ENCODE results near the gene PBRM1.

GRCh38 chr3:52690560-52690959 lies 4.8 kb upstream of the PBRM1 start:
- TF ChIP-seq, protein P1, sequence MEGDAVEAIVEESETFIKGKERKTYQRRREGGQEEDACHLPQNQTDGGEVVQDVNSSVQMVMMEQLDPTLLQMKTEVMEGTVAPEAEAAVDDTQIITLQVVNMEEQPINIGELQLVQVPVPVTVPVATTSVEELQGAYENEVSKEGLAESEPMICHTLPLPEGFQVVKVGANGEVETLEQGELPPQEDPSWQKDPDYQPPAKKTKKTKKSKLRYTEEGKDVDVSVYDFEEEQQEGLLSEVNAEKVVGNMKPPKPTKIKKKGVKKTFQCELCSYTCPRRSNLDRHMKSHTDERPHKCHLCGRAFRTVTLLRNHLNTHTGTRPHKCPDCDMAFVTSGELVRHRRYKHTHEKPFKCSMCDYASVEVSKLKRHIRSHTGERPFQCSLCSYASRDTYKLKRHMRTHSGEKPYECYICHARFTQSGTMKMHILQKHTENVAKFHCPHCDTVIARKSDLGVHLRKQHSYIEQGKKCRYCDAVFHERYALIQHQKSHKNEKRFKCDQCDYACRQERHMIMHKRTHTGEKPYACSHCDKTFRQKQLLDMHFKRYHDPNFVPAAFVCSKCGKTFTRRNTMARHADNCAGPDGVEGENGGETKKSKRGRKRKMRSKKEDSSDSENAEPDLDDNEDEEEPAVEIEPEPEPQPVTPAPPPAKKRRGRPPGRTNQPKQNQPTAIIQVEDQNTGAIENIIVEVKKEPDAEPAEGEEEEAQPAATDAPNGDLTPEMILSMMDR (IDR thresholded peaks at IDR 0.05; ENCODE audit: poor library complexity), result no peak
- no peak for TF ChIP-seq EZH2 (IDR thresholded peaks at IDR 0.05; ENCODE audit: borderline replicate concordance)
